HG03378 (cell line): ENCODE data around the gene CYP26A1.
"Not testable (repeated sequence)": the region's sequence is repeated elsewhere in the genome, so short reads cannot be mapped to it uniquely, and the experiment has no call there.

ENCODE experiments used
- ATAC-seq: cut with Tn5 transposase; IDR thresholded peaks from one replicate; pipeline ENCODE4 v1.9.1; 2021; ENCODE audit warnings: mild to moderate bottlenecking, moderate library complexity; ENCODE audit not compliant: unreplicated experiment

CYP26A1 gene

GRCh38 chr10:93077860-93078337 is 4.2 kb downstream of the CYP26A1 start:
- no peak for ATAC-seq

GRCh38 chr10:93079663-93080349 is 6.1 kb downstream of the CYP26A1 start:
- no peak for ATAC-seq

DNA sequence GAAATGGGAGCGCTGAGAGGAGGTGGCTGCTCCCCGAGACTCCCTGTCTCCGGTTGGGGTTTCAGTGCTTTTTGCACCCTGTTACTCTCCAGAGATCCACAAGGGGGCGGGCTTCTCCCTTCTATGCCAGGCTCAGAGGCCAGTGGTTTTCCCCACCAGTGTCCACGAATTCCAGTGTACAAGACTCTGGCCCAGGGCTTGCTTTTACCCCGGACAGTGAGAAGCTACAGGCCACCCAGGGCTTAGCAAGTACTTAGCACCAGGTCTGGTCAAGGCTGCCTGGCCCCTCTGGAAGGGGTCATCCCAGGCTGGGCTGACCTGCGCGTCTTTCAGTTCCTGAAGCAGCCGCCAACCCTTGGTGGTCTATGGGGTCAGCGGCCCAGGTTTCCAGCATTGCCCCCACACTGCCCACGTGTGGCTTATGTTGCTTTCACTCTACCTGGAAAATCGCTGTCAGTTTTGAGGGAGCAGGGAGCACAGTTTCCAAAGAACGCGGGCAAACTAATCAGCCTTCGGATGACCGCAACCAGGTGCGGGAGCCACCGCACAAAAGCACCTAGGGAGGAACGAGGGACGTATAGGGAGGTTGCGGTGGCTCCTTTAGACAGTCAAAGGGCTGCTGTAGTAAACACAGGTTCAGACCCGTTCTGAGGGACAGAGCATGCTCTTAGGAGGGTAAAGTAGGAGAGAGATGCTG is 6.8 kb downstream of the CYP26A1 start:
- no peak for ATAC-seq

DNA sequence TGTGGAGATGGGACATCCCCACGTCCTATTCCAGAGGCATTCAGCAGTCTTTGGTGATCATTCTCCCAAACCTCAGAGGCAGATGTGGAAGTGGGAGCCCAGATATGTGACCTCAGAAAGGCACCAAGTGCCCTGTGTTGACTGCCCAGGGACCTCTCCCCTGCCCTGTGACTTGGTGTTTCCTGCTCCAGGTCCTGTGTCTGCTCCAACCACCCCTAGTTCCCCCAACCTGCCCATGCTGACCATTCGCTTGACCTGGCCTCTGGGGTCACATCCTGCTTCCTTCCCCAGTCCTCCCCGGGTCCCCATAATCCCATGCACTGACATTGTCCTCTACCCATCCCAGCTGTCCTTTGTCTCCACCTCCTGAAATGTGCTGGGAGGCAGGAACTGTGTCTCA is 7.6 kb downstream of the CYP26A1 start:
- ATAC-seq = no peak

DNA sequence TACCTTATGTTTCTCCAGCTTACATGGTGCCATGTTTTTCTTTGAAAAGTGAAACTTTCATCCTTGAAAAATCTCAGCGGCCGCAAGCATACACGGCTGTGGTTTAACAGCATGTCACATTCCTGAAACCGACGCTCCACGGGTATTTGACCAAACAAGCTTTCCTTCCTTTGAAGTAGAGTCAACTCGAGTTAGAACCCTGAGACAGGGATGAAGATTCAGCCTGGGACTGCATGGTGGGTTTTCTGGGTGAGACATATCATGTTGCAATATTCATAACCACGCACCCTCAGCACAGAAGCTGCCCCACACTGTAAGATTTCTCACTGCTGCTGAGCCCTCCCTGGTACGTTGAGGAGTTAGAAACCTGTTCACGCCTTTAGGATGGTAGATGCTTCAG is 8.1 kb downstream of the CYP26A1 start:
- ATAC-seq = no peak

- no peak for ATAC-seq
Measured at GRCh38 chr10:93083743-93084539, 10.2 kb downstream of the CYP26A1 start.

DNA sequence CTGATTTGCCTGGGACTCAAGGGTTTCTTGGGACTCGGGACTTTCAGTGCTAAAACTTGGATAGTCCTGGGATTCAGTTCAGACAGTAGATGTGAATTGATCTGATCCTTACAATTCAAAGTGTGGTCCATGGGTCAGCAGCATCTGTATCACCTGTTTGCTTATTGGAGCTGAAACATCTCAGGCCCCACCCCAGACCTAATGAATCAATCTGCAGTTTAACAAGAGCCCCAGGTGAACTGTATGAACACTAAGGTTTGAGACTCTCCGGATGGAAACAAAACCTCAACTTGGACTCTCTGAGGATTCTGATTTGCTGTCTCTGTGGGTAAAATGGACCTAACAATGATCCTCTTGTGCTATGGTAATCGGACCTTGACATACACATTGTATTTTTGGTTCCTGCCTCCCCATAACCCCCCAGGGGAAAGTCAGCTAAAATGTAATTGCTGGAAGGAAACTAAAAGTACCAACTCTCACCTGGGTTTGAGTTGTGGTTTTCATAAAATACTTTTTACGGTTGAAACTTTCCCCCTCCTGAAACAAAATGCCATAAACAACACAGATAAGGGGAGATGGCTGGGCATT is 11.7 kb downstream of the CYP26A1 start:
- no peak for ATAC-seq

- ATAC-seq = no peak
Measured at GRCh38 chr10:93086289-93086688, 12.6 kb downstream of the CYP26A1 start.

DNA sequence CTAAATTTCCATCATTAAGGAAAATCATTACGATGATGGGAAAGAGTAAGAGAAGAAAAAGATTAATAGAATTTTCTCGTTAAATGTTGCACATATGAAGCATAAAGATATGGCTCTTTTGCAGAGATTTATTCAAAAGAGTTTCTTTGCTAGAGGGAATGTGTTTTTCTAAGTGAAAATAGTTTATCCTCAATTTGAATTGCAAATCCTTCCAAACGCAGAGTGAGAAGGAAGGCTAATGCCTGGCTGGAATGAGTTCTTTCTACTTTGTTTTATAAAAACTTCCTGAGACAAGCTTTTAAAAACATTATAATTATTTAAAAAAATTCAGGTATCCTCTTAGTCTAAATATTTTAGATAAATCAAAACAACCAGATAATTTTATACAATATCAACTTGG is 14.2 kb downstream of the CYP26A1 start:
- no peak for ATAC-seq

GRCh38 chr10:93088466-93088865 is 14.8 kb downstream of the CYP26A1 start:
- ATAC-seq = no peak

DNA sequence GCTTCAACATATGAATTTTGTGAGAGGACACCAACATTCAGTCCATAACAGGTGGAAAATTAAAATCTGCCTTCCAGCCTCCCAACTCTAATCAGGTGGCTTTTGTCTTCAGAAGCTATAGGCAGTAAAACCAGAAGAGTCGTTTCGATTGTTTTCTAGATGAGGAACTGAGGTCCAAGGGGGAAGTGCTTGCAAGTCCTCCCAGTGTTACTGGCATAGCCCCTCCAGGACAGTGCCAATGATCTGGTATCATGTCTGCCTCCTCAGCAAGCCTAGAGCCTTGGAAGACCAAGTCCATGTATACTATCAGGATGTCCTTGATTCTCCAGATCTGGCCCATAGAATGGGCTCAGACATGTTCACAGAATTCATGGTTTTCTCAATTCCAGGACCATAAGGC is 16.9 kb downstream of the CYP26A1 start:
- ATAC-seq = no peak

- no peak for ATAC-seq
Measured at GRCh38 chr10:93091960-93092359, 18.3 kb downstream of the CYP26A1 start.

- no peak for ATAC-seq
Measured at GRCh38 chr10:93095225-93095624, 21.5 kb downstream of the CYP26A1 start.

DNA sequence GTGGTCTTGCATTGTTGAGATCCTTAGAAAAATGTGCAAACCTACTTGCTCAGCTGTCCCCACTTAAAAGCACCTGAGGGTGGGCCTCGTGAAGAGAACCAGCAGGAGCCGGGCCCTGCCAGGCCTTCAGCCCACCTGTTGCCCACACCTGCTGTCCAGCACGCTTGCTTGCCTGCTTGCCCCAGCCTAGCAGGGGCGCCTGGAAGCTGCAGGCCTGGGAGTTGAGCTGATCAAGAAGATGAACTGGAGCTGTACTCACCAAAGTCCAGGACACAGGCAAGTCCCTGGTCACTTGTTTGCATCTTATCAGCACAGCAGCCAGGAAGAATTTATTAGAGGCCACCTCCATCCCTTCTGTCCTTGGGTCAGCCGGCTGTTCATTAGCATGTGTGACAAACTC is 23.2 kb downstream of the CYP26A1 start:
- no peak for ATAC-seq

GRCh38 chr10:93097386-93097785 is 23.7 kb downstream of the CYP26A1 start:
- no peak for ATAC-seq

DNA sequence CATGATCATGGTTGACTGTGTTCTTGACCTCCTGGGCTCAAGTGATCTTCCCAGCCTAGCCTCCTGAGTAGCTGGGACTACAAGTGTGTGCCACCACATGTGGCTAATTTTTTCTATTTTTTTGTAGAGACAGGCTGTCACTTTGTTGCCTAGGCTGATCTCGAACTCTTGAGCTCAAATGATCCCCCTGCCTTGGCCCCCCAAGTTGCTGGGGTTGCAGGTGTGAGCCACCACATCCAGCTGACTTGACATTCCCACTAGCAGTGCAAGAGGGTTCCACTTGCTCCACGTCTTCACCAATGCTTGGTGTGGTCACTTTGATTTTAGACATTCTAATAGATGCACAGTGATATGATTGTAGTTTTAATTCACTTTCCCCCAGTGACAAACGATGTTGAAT is 25.1 kb downstream of the CYP26A1 start:
- ATAC-seq = no peak

DNA sequence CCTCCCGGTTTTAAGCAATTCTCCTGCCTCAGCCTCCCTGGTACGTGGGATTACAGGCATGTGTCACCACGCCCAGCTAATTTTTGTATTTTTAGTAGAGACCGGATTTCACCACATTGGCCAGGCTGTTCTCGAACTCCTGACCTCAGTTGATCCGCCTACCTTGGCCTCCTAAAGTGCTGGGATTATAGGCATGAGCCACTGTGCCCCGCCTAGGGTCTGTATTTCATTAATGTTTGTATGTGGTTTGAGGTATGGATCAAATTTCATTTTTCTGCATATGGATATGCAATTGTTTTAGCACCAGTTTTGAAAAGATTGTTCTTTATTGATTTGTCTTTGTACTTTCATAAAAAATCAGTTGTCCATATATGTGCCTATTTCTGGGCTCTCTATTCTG is 26.0 kb downstream of the CYP26A1 start:
- no peak for ATAC-seq

GRCh38 chr10:93101148-93101547 is 27.5 kb downstream of the CYP26A1 start:
- ATAC-seq = not testable (repeated sequence)

- ATAC-seq = no peak
Measured at GRCh38 chr10:93103953-93104352, 30.3 kb downstream of the CYP26A1 start.

DNA sequence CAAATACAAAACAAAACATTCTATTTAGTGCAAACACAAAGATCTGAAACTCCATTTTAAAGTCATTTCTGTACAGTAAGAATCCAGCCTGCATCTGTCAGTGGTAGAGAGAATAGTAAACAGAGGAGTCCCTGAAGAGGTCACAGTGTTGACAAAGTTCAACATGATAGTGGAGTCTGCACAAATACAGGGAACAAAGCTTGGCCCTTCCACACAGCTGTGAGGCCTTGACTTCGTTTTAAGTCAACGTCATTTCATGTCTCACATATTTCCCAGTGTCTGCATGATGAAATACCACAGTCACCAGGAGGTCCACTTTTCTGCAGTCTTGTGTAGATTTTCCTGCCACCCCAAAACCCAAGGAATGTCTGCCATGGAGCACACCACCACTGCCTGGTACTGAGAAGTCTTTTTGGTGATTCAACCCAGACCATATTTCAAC is 33.0 kb downstream of the CYP26A1 start:
- ATAC-seq = no peak

DNA sequence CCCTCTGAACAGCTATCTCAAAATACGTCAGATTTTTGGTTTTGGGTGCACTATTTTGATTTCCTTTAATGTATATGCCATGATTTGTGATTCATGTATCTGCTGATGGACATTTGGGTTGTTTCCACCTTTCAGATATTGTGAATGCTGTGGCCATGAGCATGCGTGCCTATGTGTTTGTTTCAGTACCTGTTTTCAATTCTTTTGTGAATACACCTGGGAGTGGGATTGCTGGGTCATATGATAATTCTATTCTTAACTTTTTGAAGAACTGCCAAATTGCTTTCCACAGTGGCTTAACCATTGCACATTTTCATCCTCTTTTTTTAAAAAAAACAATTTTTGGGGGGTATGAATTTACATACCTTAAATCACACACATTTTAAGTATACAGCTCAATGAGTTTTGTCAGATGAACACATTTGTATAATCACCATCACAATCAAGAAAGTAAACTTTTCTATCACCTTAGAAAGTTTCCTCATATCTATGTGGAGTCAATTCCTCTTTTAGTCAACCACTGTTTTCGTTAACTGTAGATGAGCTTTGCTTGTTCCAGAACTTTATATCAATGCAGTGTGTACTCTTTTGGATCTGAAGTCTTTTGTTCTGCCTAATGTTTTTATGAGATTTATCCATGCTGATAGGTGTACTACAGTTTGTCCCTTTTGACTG is 36.9 kb downstream of the CYP26A1 start:
- no peak for ATAC-seq
